Activated CD8-positive, alpha-beta memory T cell treated with anti-CD3 and anti-CD28 coated beads, Interleukin-2, amount 50 U/mL, for 24 hours (primary cell): Measurements from ENCODE around the gene CHD9.

Experiments
- DNase-seq: peaks from one replicate; pipeline ENCODE4 v3.0.0-alpha.2; 2020; ENCODE audit errors: extremely low read depth

CHD9 gene

DNA sequence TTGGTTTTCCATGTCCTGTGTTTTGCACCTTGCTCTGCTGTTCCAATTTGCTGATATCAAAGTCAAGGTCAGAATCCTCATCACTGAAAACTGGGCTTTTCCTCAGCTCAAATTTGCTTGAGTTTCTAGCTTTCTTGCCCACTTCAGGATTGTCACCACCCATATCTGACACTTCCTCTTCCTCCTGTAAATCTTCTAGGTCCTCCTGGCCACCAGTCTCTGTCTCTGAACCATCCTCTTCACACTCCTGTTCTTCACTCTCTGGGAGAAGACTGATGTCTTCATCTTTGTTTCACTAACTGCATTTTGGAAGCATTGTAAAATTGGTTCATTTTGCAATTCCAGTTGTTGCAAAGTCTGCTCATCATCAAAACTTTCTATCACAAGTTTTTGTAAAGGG is 316.0 kb downstream of the CHD9 start:
- no peak for DNase-seq

DNA sequence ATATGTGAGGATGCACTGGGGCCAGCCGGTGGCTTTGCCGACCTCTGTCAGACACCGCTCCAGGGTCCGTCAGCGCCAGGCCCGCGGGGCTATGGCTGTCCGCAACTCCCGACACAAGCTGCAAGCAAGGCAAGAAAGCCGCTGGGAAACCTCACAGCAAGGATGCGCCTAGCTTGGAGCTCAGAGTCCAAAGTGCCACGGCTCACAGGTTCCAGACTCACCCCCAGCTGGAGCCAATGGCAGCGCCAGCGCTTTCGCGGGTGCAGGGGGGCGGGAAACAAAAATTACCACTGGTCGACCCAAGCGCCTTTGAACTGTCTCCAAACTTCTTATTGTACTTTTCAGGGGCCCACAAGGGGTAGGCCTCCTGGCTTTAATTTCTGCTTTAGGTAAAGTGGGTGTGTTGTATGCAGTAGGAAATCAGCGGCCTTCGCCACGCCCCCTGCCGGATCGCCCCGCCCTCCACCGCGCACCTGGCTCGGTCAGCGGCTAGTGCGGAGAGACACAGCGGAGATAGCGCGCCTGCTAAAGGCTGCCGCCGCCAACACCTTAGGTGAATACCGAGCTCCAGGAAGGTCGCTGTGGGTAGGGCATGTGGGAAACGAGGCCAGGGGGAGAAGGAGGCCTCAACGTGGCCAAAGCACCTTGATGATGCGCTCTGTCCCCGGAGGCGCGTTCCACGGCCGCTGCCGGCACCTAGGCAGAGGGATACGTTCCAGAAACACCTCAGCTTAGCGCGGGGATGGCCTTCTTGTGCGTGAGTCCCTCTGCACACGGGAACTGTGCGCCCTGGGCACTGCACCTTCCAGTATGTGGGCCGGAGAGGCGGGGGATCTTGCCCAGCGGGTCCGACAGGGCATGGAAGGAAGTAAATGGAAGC is 318.4 kb downstream of the CHD9 start:
- DNase-seq, result peak; percentile 41

DNA sequence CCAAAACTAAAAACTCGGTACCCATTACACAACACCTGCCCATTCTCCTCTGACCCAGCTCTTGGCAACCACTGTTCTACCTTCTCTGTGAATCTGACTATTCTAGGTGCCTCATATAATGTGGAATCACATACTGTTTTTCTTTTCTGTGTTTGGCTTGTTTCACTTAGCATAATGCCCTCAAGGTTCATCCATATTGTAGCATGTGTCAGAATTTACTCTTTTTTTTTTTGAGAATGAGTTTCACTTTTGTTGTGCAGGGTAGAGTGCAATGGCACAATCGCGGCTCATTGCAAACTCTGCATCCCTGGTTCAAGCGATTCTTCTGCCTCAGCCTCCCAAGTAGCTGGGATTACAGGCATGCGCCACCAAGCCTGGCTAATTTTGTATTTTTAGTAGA is 320.0 kb downstream of the CHD9 start:
- DNase-seq, result no peak

DNA sequence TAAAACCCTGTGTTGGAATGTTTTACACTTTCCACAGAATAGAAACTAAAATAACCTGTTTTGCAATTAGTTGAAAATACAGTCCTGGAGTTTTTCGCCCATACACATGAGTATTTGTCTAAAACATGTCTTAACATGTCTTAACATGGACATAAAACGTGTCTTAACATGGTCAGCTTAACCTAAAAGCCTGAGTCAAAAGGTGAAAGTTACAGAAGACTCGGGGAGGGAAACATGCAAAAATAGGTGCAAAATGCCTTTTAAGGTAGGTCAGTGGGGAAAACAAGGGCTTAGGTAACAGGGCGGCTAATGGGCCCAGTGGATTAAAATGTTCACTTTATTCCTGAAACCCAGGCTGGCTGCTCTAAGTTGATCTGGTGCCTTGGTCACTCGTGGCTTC is 323.3 kb downstream of the CHD9 start:
- DNase-seq, result no peak
